HEK293 (cell line): ENCODE measurements around the gene RNF44.

Experiments used
- KLF16 ChIP-seq: fragments of 450-650 bp; formaldehyde crosslinking; IDR thresholded peaks from 2 replicates; pipeline ENCODE4 v1.5.1; 2017; ENCODE audit warnings: missing biosample characterization, missing genetic modification characterization
- SCRT2 ChIP-seq: fragments of 450-650 bp; formaldehyde crosslinking; IDR thresholded peaks from 2 replicates; pipeline ENCODE4 v1.5.1; 2016; ENCODE audit warnings: missing biosample characterization, missing genetic modification characterization
- SETDB1 ChIP-seq: IDR thresholded peaks from one replicate; pipeline ENCODE4 v1.6.1; 2017; ENCODE audit warnings: mild to moderate bottlenecking, low read length, moderate library complexity, mixed read lengths; ENCODE audit not compliant: insufficient read length
- TSHZ1 ChIP-seq: fragments of 450-650 bp; formaldehyde crosslinking; IDR thresholded peaks from 2 replicates; pipeline ENCODE4 v1.5.1; 2016; ENCODE audit warnings: missing biosample characterization, missing genetic modification characterization, borderline replicate concordance
- YY1 ChIP-seq: fragments of 450-650 bp; formaldehyde crosslinking; IDR thresholded peaks from 2 replicates; pipeline ENCODE4 v1.5.1; 2018; ENCODE audit warnings: missing biosample characterization, missing genetic modification characterization
- ZBTB1 ChIP-seq: fragments of 450-650 bp; formaldehyde crosslinking; IDR thresholded peaks from 2 replicates; pipeline ENCODE4 v1.5.1; 2016; ENCODE audit warnings: missing biosample characterization, missing genetic modification characterization
- ZNF202 ChIP-seq: fragments of 450-650 bp; formaldehyde crosslinking; IDR thresholded peaks from 2 replicates; pipeline ENCODE4 v1.5.1; 2016; ENCODE audit warnings: missing biosample characterization, missing genetic modification characterization, borderline replicate concordance
- ZNF660 ChIP-seq: fragments of 450-650 bp; IDR thresholded peaks from 2 replicates; pipeline ENCODE4 v1.5.1; 2018; ENCODE audit warnings: missing biosample characterization, mild to moderate bottlenecking, missing genetic modification characterization
- ZNF664 ChIP-seq: fragments of 450-650 bp; formaldehyde crosslinking; IDR thresholded peaks from 2 replicates; pipeline ENCODE4 v1.5.1; 2016; ENCODE audit warnings: missing biosample characterization, missing genetic modification characterization
- ZNF707 ChIP-seq: fragments of 450-650 bp; formaldehyde crosslinking; IDR thresholded peaks from 2 replicates; pipeline ENCODE4 v1.5.1; 2016; ENCODE audit warnings: missing biosample characterization, missing genetic modification characterization
- ZNF747 ChIP-seq: fragments of 450-650 bp; formaldehyde crosslinking; IDR thresholded peaks from 2 replicates; pipeline ENCODE4 v1.5.1; 2016; ENCODE audit warnings: missing biosample characterization, missing genetic modification characterization
- TF ChIP-seq, protein P1 (sequence below): fragments of 450-650 bp; formaldehyde crosslinking; IDR thresholded peaks from 2 replicates; pipeline ENCODE4 v1.5.1; 2016; ENCODE audit warnings: missing biosample characterization, missing genetic modification characterization
- TF ChIP-seq, protein P2 (sequence below): fragments of 450-650 bp; formaldehyde crosslinking; IDR thresholded peaks from 2 replicates; pipeline ENCODE4 v1.5.1; 2016; ENCODE audit warnings: missing biosample characterization, missing genetic modification characterization

GRCh38 chr5:176540956-176541337, 3.7 kb upstream of the RNF44 start:
- TF ChIP-seq, protein P1, sequence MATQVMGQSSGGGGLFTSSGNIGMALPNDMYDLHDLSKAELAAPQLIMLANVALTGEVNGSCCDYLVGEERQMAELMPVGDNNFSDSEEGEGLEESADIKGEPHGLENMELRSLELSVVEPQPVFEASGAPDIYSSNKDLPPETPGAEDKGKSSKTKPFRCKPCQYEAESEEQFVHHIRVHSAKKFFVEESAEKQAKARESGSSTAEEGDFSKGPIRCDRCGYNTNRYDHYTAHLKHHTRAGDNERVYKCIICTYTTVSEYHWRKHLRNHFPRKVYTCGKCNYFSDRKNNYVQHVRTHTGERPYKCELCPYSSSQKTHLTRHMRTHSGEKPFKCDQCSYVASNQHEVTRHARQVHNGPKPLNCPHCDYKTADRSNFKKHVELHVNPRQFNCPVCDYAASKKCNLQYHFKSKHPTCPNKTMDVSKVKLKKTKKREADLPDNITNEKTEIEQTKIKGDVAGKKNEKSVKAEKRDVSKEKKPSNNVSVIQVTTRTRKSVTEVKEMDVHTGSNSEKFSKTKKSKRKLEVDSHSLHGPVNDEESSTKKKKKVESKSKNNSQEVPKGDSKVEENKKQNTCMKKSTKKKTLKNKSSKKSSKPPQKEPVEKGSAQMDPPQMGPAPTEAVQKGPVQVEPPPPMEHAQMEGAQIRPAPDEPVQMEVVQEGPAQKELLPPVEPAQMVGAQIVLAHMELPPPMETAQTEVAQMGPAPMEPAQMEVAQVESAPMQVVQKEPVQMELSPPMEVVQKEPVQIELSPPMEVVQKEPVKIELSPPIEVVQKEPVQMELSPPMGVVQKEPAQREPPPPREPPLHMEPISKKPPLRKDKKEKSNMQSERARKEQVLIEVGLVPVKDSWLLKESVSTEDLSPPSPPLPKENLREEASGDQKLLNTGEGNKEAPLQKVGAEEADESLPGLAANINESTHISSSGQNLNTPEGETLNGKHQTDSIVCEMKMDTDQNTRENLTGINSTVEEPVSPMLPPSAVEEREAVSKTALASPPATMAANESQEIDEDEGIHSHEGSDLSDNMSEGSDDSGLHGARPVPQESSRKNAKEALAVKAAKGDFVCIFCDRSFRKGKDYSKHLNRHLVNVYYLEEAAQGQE (tag by site-specific recombination) = no peak
- TF ChIP-seq, protein P2, sequence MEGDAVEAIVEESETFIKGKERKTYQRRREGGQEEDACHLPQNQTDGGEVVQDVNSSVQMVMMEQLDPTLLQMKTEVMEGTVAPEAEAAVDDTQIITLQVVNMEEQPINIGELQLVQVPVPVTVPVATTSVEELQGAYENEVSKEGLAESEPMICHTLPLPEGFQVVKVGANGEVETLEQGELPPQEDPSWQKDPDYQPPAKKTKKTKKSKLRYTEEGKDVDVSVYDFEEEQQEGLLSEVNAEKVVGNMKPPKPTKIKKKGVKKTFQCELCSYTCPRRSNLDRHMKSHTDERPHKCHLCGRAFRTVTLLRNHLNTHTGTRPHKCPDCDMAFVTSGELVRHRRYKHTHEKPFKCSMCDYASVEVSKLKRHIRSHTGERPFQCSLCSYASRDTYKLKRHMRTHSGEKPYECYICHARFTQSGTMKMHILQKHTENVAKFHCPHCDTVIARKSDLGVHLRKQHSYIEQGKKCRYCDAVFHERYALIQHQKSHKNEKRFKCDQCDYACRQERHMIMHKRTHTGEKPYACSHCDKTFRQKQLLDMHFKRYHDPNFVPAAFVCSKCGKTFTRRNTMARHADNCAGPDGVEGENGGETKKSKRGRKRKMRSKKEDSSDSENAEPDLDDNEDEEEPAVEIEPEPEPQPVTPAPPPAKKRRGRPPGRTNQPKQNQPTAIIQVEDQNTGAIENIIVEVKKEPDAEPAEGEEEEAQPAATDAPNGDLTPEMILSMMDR (tag by site-specific recombination) = no peak
- TF ChIP-seq TSHZ1 (tag by site-specific recombination) (no peak), ZNF747 (tag by site-specific recombination) (no peak), ZNF664 (tag by site-specific recombination) (no peak), YY1 (no peak), SETDB1 (no peak), SCRT2 (tag by site-specific recombination) (no peak), ZNF660 (tag by site-specific recombination) (no peak), KLF16 (no peak), ZBTB1 (no peak), ZNF202 (no peak), ZNF707 (tag by site-specific recombination) (no peak)
